Panc1 (cell line): ENCODE results near the gene PDLIM3. TPM values are rescaled to one million over a fixed set of nuclear protein-coding genes. Genes with fewer than 3 reads are reported as not detected.

Experiments used
- ATAC-seq: fragments of 200-7000 bp; cut with Tn5 transposase; 2 replicates; pipeline ENCODE4 v1.9.1; 2020; ENCODE audit warnings: mild to moderate bottlenecking, moderate library complexity
- BruUV-seq: library from RNA; stranded (reverse); fragments of 400-500 nt; replicated peaks from 2 replicates; lab custom pipeline; 2021; lab: Mats Ljungman, UMichigan
- CTCF ChIA-PET: fragments of 300-600 bp; sonication (Branson Sonifier 250); formaldehyde crosslinking; loops from one replicate; lab custom pipeline; 2022; ENCODE audit warnings: antibody characterized with exemption; lab: Charles Lee
- POLR2A ChIA-PET: fragments of 300-600 bp; sonication (Branson Sonifier 250); formaldehyde crosslinking; loops from one replicate; lab custom pipeline; 2022; ENCODE audit warnings: antibody characterized with exemption; lab: Charles Lee
- DNase-seq: peaks from one replicate; pipeline ENCODE4 v3.0.0-alpha.2; 2010; ENCODE audit warnings: low read depth, low spot score
- H3K27ac ChIP-seq: 2 replicates; pipeline ENCODE4 v1.5.1; 2011; ENCODE audit warnings: mild to moderate bottlenecking, low read length, inconsistent platforms
- H3K27me3 ChIP-seq: fragments of 200-500 bp; sonication (Bioruptor generic); 2 replicates; pipeline ENCODE4 v1.6.0; 2014; ENCODE audit warnings: low read length, inconsistent platforms; ENCODE audit not compliant: control insufficient read depth, insufficient read depth
- H3K36me3 ChIP-seq: fragments of 200-500 bp; sonication (Bioruptor generic); 2 replicates; pipeline ENCODE4 v1.5.1; 2014; ENCODE audit warnings: inconsistent platforms, mild to moderate bottlenecking, low read length, moderate library complexity; ENCODE audit not compliant: control insufficient read depth, insufficient read depth
- H3K4me1 ChIP-seq: 2 replicates; pipeline ENCODE4 v1.5.1; 2011; ENCODE audit warnings: inconsistent platforms, mild to moderate bottlenecking, low read length, moderate library complexity; ENCODE audit not compliant: control insufficient read depth, insufficient read depth
- H3K4me3 ChIP-seq, 2 experiments: 2 replicates each; pipeline ENCODE4 v1.5.1; 2011 to 2012; ENCODE audit warnings: low read depth in 2 of 2, low read length in 2 of 2, mild to moderate bottlenecking in 2 of 2, inconsistent platforms in 1 of 2, moderate library complexity in 1 of 2
- H3K9me3 ChIP-seq: fragments of 200-500 bp; sonication (Bioruptor generic); 2 replicates; pipeline ENCODE4 v1.5.1; 2014; ENCODE audit warnings: low read depth, mild to moderate bottlenecking, inconsistent platforms, low read length, moderate library complexity; ENCODE audit not compliant: control insufficient read depth, insufficient read depth
- POLR2AphosphoS5 ChIP-seq: IDR thresholded peaks from 2 replicates; pipeline ENCODE4 v1.6.1; 2012; ENCODE audit warnings: mild to moderate bottlenecking, low read depth, low read length, moderate library complexity
- SIN3A ChIP-seq: IDR thresholded peaks from 2 replicates; pipeline ENCODE4 v1.6.1; 2012; ENCODE audit warnings: low read depth, mild to moderate bottlenecking, low read length, moderate library complexity, borderline replicate concordance; ENCODE audit not compliant: insufficient read depth
- TCF7L2 ChIP-seq: IDR thresholded peaks from 2 replicates; pipeline ENCODE4 v1.6.1; 2011; ENCODE audit warnings: mild to moderate bottlenecking, low read depth, low read length, inconsistent platforms
- in situ Hi-C: cut with HindIII; loops from 2 replicates; pipeline ENCODE4 v1.10.0; 2016; ENCODE audit warnings: low sequenced_read_pairs, low pct_unique_long_range_greater_than_20kb
- intact Hi-C: fragments of 100-400 bp; cut with micrococcal nuclease; formaldehyde crosslinking; loops from one replicate; pipeline ENCODE4 v1.10.0; 2022; ENCODE audit not compliant: unreplicated experiment
- total RNA-seq: library from RNA; stranded (reverse); gene quantifications from one replicate; pipeline ENCODE4 v1.2.1, GENCODE V29; 2021; ENCODE audit not compliant: unreplicated experiment
- TF ChIP-seq, protein P1 (sequence below), 2 experiments: IDR thresholded peaks; 2 replicates each; pipeline ENCODE4 v1.6.1; 2011 to 2012; ENCODE audit warnings: low read depth in 2 of 2, control low read depth in 1 of 2, low read length in 1 of 2, mild to moderate bottlenecking in 1 of 2, moderate library complexity in 1 of 2; ENCODE audit not compliant: insufficient read depth in 1 of 2
- TF ChIP-seq, protein P2 (sequence below): fragments of 450-650 bp; IDR thresholded peaks from 2 replicates; pipeline ENCODE4 v1.5.1; 2017; ENCODE audit warnings: mild to moderate bottlenecking

The PDLIM3 gene
- total RNA-seq, 1 experiment from 2014 or later = 0.10 TPM

DNA sequence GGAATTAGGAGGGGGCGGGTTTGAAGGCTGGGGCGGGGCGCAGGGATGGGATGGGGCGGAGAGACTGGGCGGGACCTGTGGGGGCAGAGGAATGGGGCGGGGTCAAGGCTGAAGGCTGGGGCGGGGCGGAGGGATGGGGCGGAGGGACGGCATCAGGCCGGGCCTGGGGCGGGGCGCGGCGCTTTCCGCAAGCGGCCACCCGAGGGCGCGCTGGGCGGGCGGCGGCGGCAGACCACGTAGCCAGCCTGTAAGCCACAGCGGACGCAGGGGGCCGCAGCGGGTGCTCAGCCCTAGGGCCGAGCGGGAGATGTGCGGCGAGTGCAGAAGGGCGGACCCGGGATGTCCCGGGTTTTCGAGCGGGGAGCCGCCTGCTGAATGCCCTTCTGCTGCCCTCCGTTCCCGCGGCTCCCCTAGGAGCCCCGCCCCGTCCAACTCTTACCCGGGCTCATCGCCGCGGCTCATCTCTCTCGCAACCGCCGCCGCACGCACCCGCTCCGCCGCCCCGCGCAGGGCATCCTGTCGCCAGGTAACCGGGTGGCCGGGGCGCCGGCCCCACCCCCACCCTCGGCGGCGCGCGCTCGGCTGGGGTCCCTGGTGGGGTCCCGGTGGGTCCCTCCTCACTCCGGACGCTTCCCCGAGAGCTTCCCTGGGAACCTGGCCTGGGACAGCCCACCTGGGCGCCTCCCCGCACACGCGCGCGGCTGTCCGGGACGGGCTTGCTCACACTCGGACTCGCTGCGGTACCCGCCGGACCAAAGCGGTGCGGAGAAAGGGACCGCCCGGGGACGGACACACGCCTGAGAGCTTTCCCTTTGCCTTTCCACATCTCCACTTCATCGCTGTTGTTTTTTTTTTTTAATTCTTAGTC is 63.8 kb downstream of the PDLIM3 start, which contains the start of gene CCDC110:
Gene CCDC110 (minus strand): TSS at position 499 of the 868 bp plus-strand sequence. CDS start 50 bp downstream, at position 449.
- no TSS peak for BruUV-seq
- TF ChIP-seq, protein P1, sequence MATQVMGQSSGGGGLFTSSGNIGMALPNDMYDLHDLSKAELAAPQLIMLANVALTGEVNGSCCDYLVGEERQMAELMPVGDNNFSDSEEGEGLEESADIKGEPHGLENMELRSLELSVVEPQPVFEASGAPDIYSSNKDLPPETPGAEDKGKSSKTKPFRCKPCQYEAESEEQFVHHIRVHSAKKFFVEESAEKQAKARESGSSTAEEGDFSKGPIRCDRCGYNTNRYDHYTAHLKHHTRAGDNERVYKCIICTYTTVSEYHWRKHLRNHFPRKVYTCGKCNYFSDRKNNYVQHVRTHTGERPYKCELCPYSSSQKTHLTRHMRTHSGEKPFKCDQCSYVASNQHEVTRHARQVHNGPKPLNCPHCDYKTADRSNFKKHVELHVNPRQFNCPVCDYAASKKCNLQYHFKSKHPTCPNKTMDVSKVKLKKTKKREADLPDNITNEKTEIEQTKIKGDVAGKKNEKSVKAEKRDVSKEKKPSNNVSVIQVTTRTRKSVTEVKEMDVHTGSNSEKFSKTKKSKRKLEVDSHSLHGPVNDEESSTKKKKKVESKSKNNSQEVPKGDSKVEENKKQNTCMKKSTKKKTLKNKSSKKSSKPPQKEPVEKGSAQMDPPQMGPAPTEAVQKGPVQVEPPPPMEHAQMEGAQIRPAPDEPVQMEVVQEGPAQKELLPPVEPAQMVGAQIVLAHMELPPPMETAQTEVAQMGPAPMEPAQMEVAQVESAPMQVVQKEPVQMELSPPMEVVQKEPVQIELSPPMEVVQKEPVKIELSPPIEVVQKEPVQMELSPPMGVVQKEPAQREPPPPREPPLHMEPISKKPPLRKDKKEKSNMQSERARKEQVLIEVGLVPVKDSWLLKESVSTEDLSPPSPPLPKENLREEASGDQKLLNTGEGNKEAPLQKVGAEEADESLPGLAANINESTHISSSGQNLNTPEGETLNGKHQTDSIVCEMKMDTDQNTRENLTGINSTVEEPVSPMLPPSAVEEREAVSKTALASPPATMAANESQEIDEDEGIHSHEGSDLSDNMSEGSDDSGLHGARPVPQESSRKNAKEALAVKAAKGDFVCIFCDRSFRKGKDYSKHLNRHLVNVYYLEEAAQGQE (IDR thresholded peaks at IDR 0.05; ENCODE audit: insufficient read depth in 1 of 2, low read depth in 2 of 2, low read length in 1 of 2) = no peak
- TF ChIP-seq, protein P2, sequence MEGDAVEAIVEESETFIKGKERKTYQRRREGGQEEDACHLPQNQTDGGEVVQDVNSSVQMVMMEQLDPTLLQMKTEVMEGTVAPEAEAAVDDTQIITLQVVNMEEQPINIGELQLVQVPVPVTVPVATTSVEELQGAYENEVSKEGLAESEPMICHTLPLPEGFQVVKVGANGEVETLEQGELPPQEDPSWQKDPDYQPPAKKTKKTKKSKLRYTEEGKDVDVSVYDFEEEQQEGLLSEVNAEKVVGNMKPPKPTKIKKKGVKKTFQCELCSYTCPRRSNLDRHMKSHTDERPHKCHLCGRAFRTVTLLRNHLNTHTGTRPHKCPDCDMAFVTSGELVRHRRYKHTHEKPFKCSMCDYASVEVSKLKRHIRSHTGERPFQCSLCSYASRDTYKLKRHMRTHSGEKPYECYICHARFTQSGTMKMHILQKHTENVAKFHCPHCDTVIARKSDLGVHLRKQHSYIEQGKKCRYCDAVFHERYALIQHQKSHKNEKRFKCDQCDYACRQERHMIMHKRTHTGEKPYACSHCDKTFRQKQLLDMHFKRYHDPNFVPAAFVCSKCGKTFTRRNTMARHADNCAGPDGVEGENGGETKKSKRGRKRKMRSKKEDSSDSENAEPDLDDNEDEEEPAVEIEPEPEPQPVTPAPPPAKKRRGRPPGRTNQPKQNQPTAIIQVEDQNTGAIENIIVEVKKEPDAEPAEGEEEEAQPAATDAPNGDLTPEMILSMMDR = peak; percentile 76
- Histone ChIP-seq H3K36me3 (no peaks in the 10 kb centered on the region; the same call in 1 of the 2 replicates), H3K9me3 (no peaks in the 10 kb centered on the region), H3K4me3 (peak within 1 kb of the TSS; percentile 56 to 70), H3K4me1 (no peaks in the 10 kb centered on the region), H3K27ac (no peak within 1 kb of the TSS), H3K27me3 (peaks cover 3% of the 10 kb centered on the region)
- in situ Hi-C loops = no loop called here
- peak; percentile 96 for ATAC-seq
- no peak for DNase-seq
- POLR2A ChIA-PET = interaction anchor here (0.6 kb wide), 1 partner anchor 1335 kb away, joined by 9 read pairs; no protein-coding TSS in a partner anchor
- CTCF ChIA-PET = no interaction called here
- intact Hi-C loops = loop anchor here (5.0 kb wide), 1 partner anchor 126 kb away; no protein-coding TSS in a partner anchor

GRCh38 chr4:185470501-185471195 is 64.7 kb downstream of the PDLIM3 start:
- BruUV-seq = no TSS peak
- POLR2A ChIA-PET = no interaction called here
- DNase-seq = no peak
- intact Hi-C loops (loop anchor here (5.0 kb wide), 1 partner anchor 127 kb away; no protein-coding TSS in a partner anchor), in situ Hi-C loops (no loop called here)
- peaks cover 3% of the 10 kb centered on the region for H3K27me3 ChIP-seq
- TF ChIP-seq, protein P2 = no peak
- TF ChIP-seq SIN3A (no peak), TCF7L2 (no peak), POLR2AphosphoS5 (no peak)
- TF ChIP-seq, protein P1 (IDR thresholded peaks at IDR 0.05; ENCODE audit: insufficient read depth in 1 of 2, low read depth in 2 of 2, low read length in 1 of 2) = no peak
- H3K9me3 ChIP-seq = no peaks in the 10 kb centered on the region
- CTCF ChIA-PET = no interaction called here
- H3K4me1 ChIP-seq = no peaks in the 10 kb centered on the region
- H3K4me3 ChIP-seq = peak overlapping the region; percentile 50 to 70
- no peak overlapping the region for H3K27ac ChIP-seq
- no peaks in the 10 kb centered on the region; the same call in 1 of the 2 replicates for H3K36me3 ChIP-seq
- ATAC-seq = peak; percentile 41
